ENCODE results near the gene C16orf78.

- TF ChIP-seq POLR2A (IDR thresholded peaks at IDR 0.05) (no peak), CTCF (IDR thresholded peaks at IDR 0.05) (no peak), POLR2AphosphoS5 (IDR thresholded peaks at IDR 0.05) (no peak), EP300 (IDR thresholded peaks at IDR 0.05) (no peak)
These were observed 42.9 kb upstream of the C16orf78 start for GRCh38 chr16:49330562-49331201.
